Caco-2 (cell line): ENCODE data around the gene SRRM4. TPM values are rescaled to one million over a fixed set of nuclear protein-coding genes. Genes with fewer than 3 reads are reported as not detected.

ENCODE experiments used
- BruUV-seq: library from RNA; stranded (reverse); fragments of 400-500 nt; replicated peaks from 2 replicates; lab custom pipeline; 2021; lab: Mats Ljungman, UMichigan
- CTCF ChIA-PET: fragments of 300-600 bp; sonication (Branson Sonifier 250); formaldehyde crosslinking; loops from one replicate; lab custom pipeline; 2022; ENCODE audit warnings: antibody characterized with exemption; lab: Charles Lee
- POLR2A ChIA-PET: fragments of 300-600 bp; sonication (Branson Sonifier 250); formaldehyde crosslinking; loops from one replicate; lab custom pipeline; 2022; ENCODE audit warnings: antibody characterized with exemption; lab: Charles Lee
- DNase-seq, 2 experiments: peaks; one replicate each; pipeline versions ENCODE4 v3.0.0 to v3.0.0-alpha.2; 2020 to 2022
- H3K27me3 ChIP-seq: replicated peaks from 2 replicates; pipeline ENCODE4 v1.6.0; 2011; ENCODE audit warnings: low read length; ENCODE audit not compliant: control insufficient read depth, insufficient read depth
- H3K36me3 ChIP-seq: 2 replicates; pipeline ENCODE4 v1.5.1; 2011; ENCODE audit warnings: low read length; ENCODE audit not compliant: control insufficient read depth, insufficient read depth
- H3K4me1 ChIP-seq: fragments of 250-450 bp; sonication (Bioruptor Pico); 2 replicates; pipeline ENCODE4 v1.5.1; 2020; ENCODE audit warnings: mild to moderate bottlenecking
- H3K4me3 ChIP-seq: 2 replicates; pipeline ENCODE4 v1.5.1; 2011; ENCODE audit warnings: low read depth, mild to moderate bottlenecking, control low read depth, low read length
- H3K9me3 ChIP-seq: fragments of 250-450 bp; sonication (Bioruptor Pico); 2 replicates; pipeline ENCODE4 v1.5.1; 2020; ENCODE audit warnings: mild to moderate bottlenecking, moderate library complexity
- H3K27ac Mint-ChIP-seq: one replicate; pipeline ENCODE4 v1.8.0; 2022; ENCODE audit warnings: mixed read lengths; ENCODE audit not compliant: unreplicated experiment
- H3K27me3 Mint-ChIP-seq: one replicate; pipeline ENCODE4 v1.8.0; 2022; ENCODE audit warnings: mixed read lengths; ENCODE audit not compliant: insufficient read depth, unreplicated experiment
- H3K36me3 Mint-ChIP-seq: one replicate; pipeline ENCODE4 v1.8.0; 2022; ENCODE audit warnings: mild to moderate bottlenecking, mixed read lengths; ENCODE audit not compliant: insufficient read depth, unreplicated experiment
- H3K4me1 Mint-ChIP-seq: one replicate; pipeline ENCODE4 v1.8.0; 2022; ENCODE audit warnings: low read depth, mixed read lengths; ENCODE audit not compliant: unreplicated experiment
- H3K4me3 Mint-ChIP-seq: one replicate; pipeline ENCODE4 v1.8.0; 2022; ENCODE audit warnings: mild to moderate bottlenecking, moderate library complexity, mixed read lengths; ENCODE audit not compliant: unreplicated experiment
- H3K9me3 Mint-ChIP-seq: one replicate; pipeline ENCODE4 v1.8.0; 2022; ENCODE audit warnings: mixed read lengths; ENCODE audit not compliant: unreplicated experiment
- CTCF ChIP-seq, 2 experiments: fragments of 200-600 bp in 1 of 2; IDR thresholded peaks; 1 replicate in 1 of 2; 2 replicates in 1 of 2; pipeline versions ENCODE4 v1.5.1 to v1.8.0; 2011 to 2022; ENCODE audit warnings: antibody characterized with exemption in 1 of 2, control low read depth in 1 of 2, inconsistent platforms in 1 of 2, low read depth in 1 of 2, low read length in 1 of 2, mild to moderate bottlenecking in 1 of 2, moderate library complexity in 1 of 2; ENCODE audit not compliant: insufficient read depth in 1 of 2, severe bottlenecking in 1 of 2, unreplicated experiment in 1 of 2
- intact Hi-C: fragments of 100-400 bp; cut with micrococcal nuclease; formaldehyde crosslinking; loops from one replicate; pipeline ENCODE4 v1.10.0; 2022; ENCODE audit not compliant: unreplicated experiment
- total RNA-seq: library from RNA; stranded (reverse); gene quantifications from 2 replicates; pipeline ENCODE4 v1.2.3, GENCODE V29; 2022

Gene SRRM4
- total RNA-seq, 1 experiment from 2014 or later = not detected

- POLR2A ChIA-PET = no interaction called here
- Histone ChIP-seq H3K4me3 (no peak overlapping the region), H3K36me3 (no peaks in the 10 kb centered on the region), H3K9me3 (no peaks in the 10 kb centered on the region), H3K27me3 (no peaks in the 10 kb centered on the region), H3K4me1 (no peaks in the 10 kb centered on the region)
- no peak for DNase-seq
- no peaks in the 10 kb centered on the region for H3K4me1 Mint-ChIP-seq
- TF ChIP-seq CTCF (IDR thresholded peaks at IDR 0.05; ENCODE audit: insufficient read depth in 1 of 2, low read depth in 1 of 2, low read length in 1 of 2, severe bottlenecking in 1 of 2, unreplicated experiment in 1 of 2) = no peak
- CTCF ChIA-PET = no interaction called here
- peaks cover 5% of the 10 kb centered on the region for H3K27me3 Mint-ChIP-seq
- no peaks in the 10 kb centered on the region for H3K36me3 Mint-ChIP-seq
- no TSS peak for BruUV-seq
- no peaks in the 10 kb centered on the region for H3K9me3 Mint-ChIP-seq
- intact Hi-C loops = no loop called here
- no peak overlapping the region for H3K4me3 Mint-ChIP-seq
- H3K27ac Mint-ChIP-seq = no peak overlapping the region
Observed at GRCh38 chr12:119071176-119071575, 89.8 kb downstream of the SRRM4 start.

- DNase-seq = no peak
- CTCF ChIA-PET = no interaction called here
- Histone ChIP-seq H3K4me1 (no peaks in the 10 kb centered on the region), H3K9me3 (no peaks in the 10 kb centered on the region), H3K27me3 (no peaks in the 10 kb centered on the region), H3K36me3 (no peaks in the 10 kb centered on the region), H3K4me3 (no peak overlapping the region)
- Mint-ChIP-seq H3K4me1 (no peaks in the 10 kb centered on the region), H3K4me3 (no peak overlapping the region), H3K27ac (no peak overlapping the region), H3K9me3 (no peaks in the 10 kb centered on the region), H3K36me3 (no peaks in the 10 kb centered on the region), H3K27me3 (peaks cover 5% of the 10 kb centered on the region)
- POLR2A ChIA-PET = no interaction called here
- no TSS peak for BruUV-seq
- intact Hi-C loops = no loop called here
- TF ChIP-seq CTCF (IDR thresholded peaks at IDR 0.05; ENCODE audit: insufficient read depth in 1 of 2, low read depth in 1 of 2, low read length in 1 of 2, severe bottlenecking in 1 of 2, unreplicated experiment in 1 of 2) = no peak
Observed at GRCh38 chr12:119071638-119072231, 90.4 kb downstream of the SRRM4 start.

- Mint-ChIP-seq H3K4me1 (no peaks in the 10 kb centered on the region), H3K27me3 (peaks cover 5% of the 10 kb centered on the region), H3K4me3 (no peak overlapping the region), H3K36me3 (no peaks in the 10 kb centered on the region), H3K9me3 (no peaks in the 10 kb centered on the region), H3K27ac (no peak overlapping the region)
- intact Hi-C loops = no loop called here
- Histone ChIP-seq H3K36me3 (no peaks in the 10 kb centered on the region), H3K4me3 (no peak overlapping the region), H3K4me1 (no peaks in the 10 kb centered on the region), H3K9me3 (no peaks in the 10 kb centered on the region), H3K27me3 (no peaks in the 10 kb centered on the region)
- no TSS peak for BruUV-seq
- CTCF ChIA-PET = no interaction called here
- DNase-seq = peak in 1 of 2 experiments; percentile 38
- TF ChIP-seq CTCF (IDR thresholded peaks at IDR 0.05; ENCODE audit: insufficient read depth in 1 of 2, low read depth in 1 of 2, low read length in 1 of 2, severe bottlenecking in 1 of 2, unreplicated experiment in 1 of 2) = no peak
- POLR2A ChIA-PET = interaction anchor here (0.5 kb wide), 1 partner anchor 242 kb away, joined by 3 read pairs; no protein-coding TSS in a partner anchor
Observed at GRCh38 chr12:119072440-119072839, 91.1 kb downstream of the SRRM4 start.
